B cell (primary cell): ENCODE measurements around the gene CFAP141. TPM values are rescaled to one million over a fixed set of nuclear protein-coding genes. Genes with fewer than 3 reads are reported as not detected.
"Not testable (repeated sequence)": the region's sequence is repeated elsewhere in the genome, so short reads cannot be mapped to it uniquely, and the experiment has no call there.

Experiments
- ATAC-seq: fragments of 200-7000 bp; cut with Tn5 transposase; one replicate; pipeline ENCODE4 v1.10.0; 2021; ENCODE audit warnings: low read depth, mild to moderate bottlenecking, moderate number of reproducible peaks, moderate library complexity
- CTCF ChIA-PET: fragments of 350-600 bp; sonication (Branson Sonifier 250); formaldehyde crosslinking; loops from one replicate; lab custom pipeline; 2021; ENCODE audit warnings: antibody characterized with exemption, inconsistent platforms; lab: Charles Lee
- POLR2A ChIA-PET: fragments of 350-600 bp; sonication (Branson Sonifier 250); formaldehyde crosslinking; loops from one replicate; lab custom pipeline; 2021; ENCODE audit warnings: antibody characterized with exemption; lab: Charles Lee
- DNase-seq: peaks from one replicate; pipeline ENCODE4 v3.0.0; 2013
- H2AFZ ChIP-seq: 2 replicates; pipeline ENCODE4 v1.6.1; 2012; ENCODE audit warnings: mild to moderate bottlenecking, low read depth, low read length; ENCODE audit not compliant: insufficient read depth, poor library complexity, severe bottlenecking
- H3K27ac ChIP-seq, 2 donors: 1 replicate in 1 of 2; 2 replicates in 1 of 2; pipeline ENCODE4 v1.5.1; 2012 to 2013; ENCODE audit warnings: low read length in 2 of 2, mild to moderate bottlenecking in 2 of 2, moderate library complexity in 1 of 2
- H3K27me3 ChIP-seq, 4 experiments: fragments of 200-600 bp in 1 of 4; sonication (generic) in 1 of 4; replicated peaks in 1 of 4; 1 replicate in 2 of 4; 2 replicates in 2 of 4; pipeline versions ENCODE4 v1.6.1 to v1.7.0; 2013 to 2016; ENCODE audit warnings: low read length in 3 of 4, mild to moderate bottlenecking in 2 of 4, mixed read lengths in 1 of 4, moderate library complexity in 1 of 4; ENCODE audit not compliant: insufficient read depth in 4 of 4, control insufficient read depth in 3 of 4; ENCODE audit errors: control extremely low read depth in 1 of 4
- H3K36me3 ChIP-seq, 2 experiments: replicated peaks in 1 of 2; 1 replicate in 1 of 2; 2 replicates in 1 of 2; pipeline versions ENCODE4 v1.6.1 to v1.7.1; 2013; ENCODE audit warnings: low read length in 1 of 2; ENCODE audit not compliant: insufficient read depth in 2 of 2, control insufficient read depth in 1 of 2; ENCODE audit errors: control extremely low read depth in 1 of 2, extremely low read depth in 1 of 2
- H3K4me1 ChIP-seq, 2 donors: fragments of 200-600 bp in 1 of 2; sonication (generic) in 1 of 2; 1 replicate in 1 of 2; 2 replicates in 1 of 2; pipeline versions ENCODE4 v1.5.1 to v1.6.1; 2013 to 2017; ENCODE audit warnings: low read length in 2 of 2; ENCODE audit not compliant: control insufficient read depth in 2 of 2, insufficient read depth in 2 of 2
- H3K4me2 ChIP-seq: replicated peaks from 2 replicates; pipeline ENCODE3; 2012; ENCODE audit warnings: mild to moderate bottlenecking, low read depth, low read length; ENCODE audit not compliant: poor library complexity, severe bottlenecking
- H3K4me3 ChIP-seq, 5 experiments: fragments of 200-600 bp in 1 of 5; sonication (generic) in 1 of 5; 1 replicate in 3 of 5; 2 replicates in 2 of 5; pipeline versions ENCODE4 v1.5.1 to v1.7.0; 2011 to 2016; ENCODE audit warnings: low read length in 4 of 5, mild to moderate bottlenecking in 4 of 5, low read depth in 2 of 5, control low read depth in 1 of 5, moderate library complexity in 1 of 5; ENCODE audit not compliant: insufficient read depth in 1 of 5; ENCODE audit errors: control extremely low read depth in 1 of 5, extremely low read depth in 1 of 5
- H3K79me2 ChIP-seq: fragments of 200-600 bp; sonication (generic); one replicate; pipeline ENCODE4 v1.6.0; 2016; ENCODE audit warnings: low read length; ENCODE audit not compliant: control insufficient read depth, insufficient read depth
- H3K9ac ChIP-seq: fragments of 200-600 bp; sonication (generic); 2 replicates; pipeline ENCODE4 v1.6.1; 2017; ENCODE audit warnings: mild to moderate bottlenecking, low read length, moderate library complexity
- H3K9me3 ChIP-seq, 3 donors: one replicate each; pipeline versions ENCODE4 v1.6.1 to v1.7.1; 2013; ENCODE audit warnings: low read length in 2 of 3; ENCODE audit not compliant: control insufficient read depth in 2 of 3, insufficient read depth in 1 of 3; ENCODE audit errors: control extremely low read depth in 1 of 3
- H4K20me1 ChIP-seq: 2 replicates; pipeline ENCODE4 v1.6.0; 2012; ENCODE audit warnings: mild to moderate bottlenecking, low read length; ENCODE audit not compliant: insufficient read depth, control insufficient read depth, poor library complexity, severe bottlenecking
- H3K27ac Mint-ChIP-seq: one replicate; pipeline ENCODE4 v1.8.0; 2021; ENCODE audit warnings: mixed read lengths
- H3K27me3 Mint-ChIP-seq: one replicate; pipeline ENCODE4 v1.8.0; 2021; ENCODE audit warnings: mixed read lengths
- H3K4me1 Mint-ChIP-seq: one replicate; pipeline ENCODE4 v1.8.0; 2021; ENCODE audit warnings: mixed read lengths
- H3K4me3 Mint-ChIP-seq: one replicate; pipeline ENCODE4 v1.8.0; 2021; ENCODE audit warnings: mixed read lengths
- H3K9me3 Mint-ChIP-seq: one replicate; pipeline ENCODE4 v1.8.0; 2022; ENCODE audit warnings: mixed read lengths; ENCODE audit not compliant: insufficient read depth
- EZH2 ChIP-seq: IDR thresholded peaks from 2 replicates; pipeline ENCODE4 v1.6.1; 2012; ENCODE audit warnings: borderline replicate concordance, low read depth, mild to moderate bottlenecking, moderate library complexity, low read length; ENCODE audit not compliant: insufficient read depth, poor library complexity, severe bottlenecking
- WGBS: methylation state at CpG from one replicate; pipeline ENCODE4 v1.1.5; 2013; ENCODE audit warnings: missing lambda C conversion rate; ENCODE audit not compliant: insufficient coverage; 5-methylcytosine and 5-hydroxymethylcytosine counted together
- intact Hi-C: fragments of 100-400 bp; cut with micrococcal nuclease; formaldehyde crosslinking; loops from one replicate; pipeline ENCODE4 v1.10.0; 2022
- polyA plus RNA-seq: library from polyadenylated mRNA; depleted of rRNA; stranded (reverse); fragments of >200 nt; gene quantifications from 2 replicates; pipeline ENCODE4 v1.2.3, GENCODE V29; 2012
- total RNA-seq, 2 donors: library from RNA; stranded (reverse); fragments of 120-200 nt in 1 of 2; gene quantifications; 1 replicate in 1 of 2; 2 replicates in 1 of 2; pipeline versions ENCODE4 v1.2.3 to v1.2.4, GENCODE V29; 2013 to 2022
- TF ChIP-seq, protein P1 (sequence below): fragments of 200-600 bp; IDR thresholded peaks from one replicate; pipeline ENCODE4 v1.8.0; 2022; ENCODE audit warnings: antibody characterized with exemption, mild to moderate bottlenecking

CFAP141 gene
- total and polyA plus RNA-seq, 2 donors (not counting 1 experiment from before 2014, with no cell fraction given): not detected

DNA sequence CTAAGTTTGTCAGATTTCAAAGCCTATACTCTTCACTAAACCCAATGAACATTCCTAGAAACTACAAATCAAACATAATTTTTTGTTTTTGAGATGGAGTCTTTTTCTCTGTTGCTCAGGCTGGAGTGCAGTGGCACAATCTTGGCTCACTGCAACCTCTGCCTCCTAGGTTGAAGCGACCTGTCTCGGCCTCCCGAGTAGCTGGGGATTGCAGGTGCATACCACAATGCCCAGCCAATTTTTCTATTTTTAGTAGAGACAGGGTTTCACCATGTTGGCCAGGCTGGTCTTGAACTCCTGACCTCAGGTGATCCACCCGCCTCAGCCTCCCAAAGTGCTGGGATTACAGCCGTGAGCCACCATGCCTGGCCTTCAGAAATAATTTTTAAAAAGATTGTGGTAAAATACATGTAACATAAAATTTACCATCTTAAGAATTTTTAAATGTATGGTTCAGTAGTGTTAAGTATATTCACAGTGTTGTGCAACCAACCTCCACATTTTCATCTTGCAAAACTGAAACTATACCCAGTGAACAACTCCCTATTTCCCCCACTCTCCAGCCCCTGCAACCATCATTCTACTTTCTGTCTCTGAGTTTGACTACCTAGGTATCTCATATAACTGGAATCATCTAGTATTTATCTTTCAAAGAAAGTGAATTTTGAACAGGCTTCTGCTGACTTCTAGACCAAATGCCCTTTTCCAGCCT, 2.7 kb upstream of the CFAP141 start:
- Histone ChIP-seq H3K36me3 (peaks cover 20 to 77% of the 10 kb centered on the region in 2 experiments), H3K9ac (no peak overlapping the region), H4K20me1 (peaks cover 16% of the 10 kb centered on the region), H3K4me2 (no peak overlapping the region), H3K4me1 (no peaks in the 10 kb centered on the region), H3K27me3 (no peaks in the 10 kb centered on the region), H2AFZ (no peak overlapping the region), H3K9me3 (no peaks in the 10 kb centered on the region), H3K27ac (no peak overlapping the region), H3K4me3 (no peak overlapping the region), H3K79me2 (peaks cover 9% of the 10 kb centered on the region)
- Mint-ChIP-seq H3K4me1 (no peaks in the 10 kb centered on the region), H3K9me3 (no peaks in the 10 kb centered on the region), H3K4me3 (no peak overlapping the region), H3K27ac (no peak overlapping the region), H3K27me3 (no peaks in the 10 kb centered on the region)
- ATAC-seq: no peak
- intact Hi-C loops: no loop called here
- TF ChIP-seq EZH2: no peak
- TF ChIP-seq, protein P1, sequence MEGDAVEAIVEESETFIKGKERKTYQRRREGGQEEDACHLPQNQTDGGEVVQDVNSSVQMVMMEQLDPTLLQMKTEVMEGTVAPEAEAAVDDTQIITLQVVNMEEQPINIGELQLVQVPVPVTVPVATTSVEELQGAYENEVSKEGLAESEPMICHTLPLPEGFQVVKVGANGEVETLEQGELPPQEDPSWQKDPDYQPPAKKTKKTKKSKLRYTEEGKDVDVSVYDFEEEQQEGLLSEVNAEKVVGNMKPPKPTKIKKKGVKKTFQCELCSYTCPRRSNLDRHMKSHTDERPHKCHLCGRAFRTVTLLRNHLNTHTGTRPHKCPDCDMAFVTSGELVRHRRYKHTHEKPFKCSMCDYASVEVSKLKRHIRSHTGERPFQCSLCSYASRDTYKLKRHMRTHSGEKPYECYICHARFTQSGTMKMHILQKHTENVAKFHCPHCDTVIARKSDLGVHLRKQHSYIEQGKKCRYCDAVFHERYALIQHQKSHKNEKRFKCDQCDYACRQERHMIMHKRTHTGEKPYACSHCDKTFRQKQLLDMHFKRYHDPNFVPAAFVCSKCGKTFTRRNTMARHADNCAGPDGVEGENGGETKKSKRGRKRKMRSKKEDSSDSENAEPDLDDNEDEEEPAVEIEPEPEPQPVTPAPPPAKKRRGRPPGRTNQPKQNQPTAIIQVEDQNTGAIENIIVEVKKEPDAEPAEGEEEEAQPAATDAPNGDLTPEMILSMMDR: no peak
- POLR2A ChIA-PET: no interaction called here
- no peak for DNase-seq
- CTCF ChIA-PET: interaction anchor here (1.6 kb wide), 1 partner anchor 9 kb away, joined by 8 read pairs; no protein-coding TSS in a partner anchor
- no CpG with 5 or more reads among the region's 5 CpGs for WGBS

GRCh38 chr1:154207262-154207661, 1.1 kb upstream of the CFAP141 start:
- intact Hi-C loops: no loop called here
- Histone ChIP-seq H3K27me3 (no peaks in the 10 kb centered on the region), H3K4me2 (no peak overlapping the region), H3K9me3 (no peaks in the 10 kb centered on the region), H3K9ac (no peak overlapping the region), H3K79me2 (peaks cover 3% of the 10 kb centered on the region), H3K4me1 (no peaks in the 10 kb centered on the region), H4K20me1 (peaks cover 12% of the 10 kb centered on the region), H3K36me3 (peaks cover 18 to 62% of the 10 kb centered on the region in 2 experiments), H2AFZ (no peak overlapping the region), H3K27ac (no peak overlapping the region), H3K4me3 (no peak overlapping the region)
- TF ChIP-seq, protein P1: no peak
- no peak for TF ChIP-seq EZH2
- H3K4me3 Mint-ChIP-seq: no peak overlapping the region
- H3K4me1 Mint-ChIP-seq: no peaks in the 10 kb centered on the region
- no peak for DNase-seq
- H3K27me3 Mint-ChIP-seq: no peaks in the 10 kb centered on the region
- H3K27ac Mint-ChIP-seq: no peak overlapping the region
- ATAC-seq: no peak
- no peaks in the 10 kb centered on the region for H3K9me3 Mint-ChIP-seq
- 98% methylated on average over 5 of the region's 9 CpGs for WGBS
- ChIA-PET POLR2A (no interaction called here), CTCF (interaction anchor here (0.7 to 1.6 kb wide), 2 partner anchors 8 to 12 kb away, joined by 3 to 8 read pairs; no protein-coding TSS in a partner anchor)

DNA sequence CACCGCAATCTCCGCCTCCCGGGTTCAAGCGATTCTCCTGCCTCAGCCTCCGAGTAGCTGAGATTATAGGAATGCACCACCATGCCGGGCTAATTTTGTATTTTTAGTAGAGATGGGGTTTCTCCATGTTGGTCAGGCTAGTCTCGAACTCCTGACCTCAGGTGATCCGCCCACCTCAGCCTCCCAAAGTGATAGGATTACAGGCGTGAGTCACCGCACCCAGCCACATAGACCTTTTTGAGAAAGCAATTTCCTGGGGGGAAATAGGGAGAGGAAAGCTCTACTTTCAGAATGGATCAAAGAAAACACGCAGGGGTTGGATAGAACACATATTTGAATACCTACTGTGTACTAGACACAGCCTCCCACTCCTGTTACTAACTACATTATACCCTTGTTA, 355 bp downstream of the CFAP141 start:
- H3K27ac ChIP-seq, H3K4me3 Mint-ChIP-seq, H3K9ac ChIP-seq, H4K20me1 ChIP-seq, H3K27ac Mint-ChIP-seq, H3K4me1 ChIP-seq, H2AFZ ChIP-seq, H3K9me3 Mint-ChIP-seq, H3K27me3 ChIP-seq, H3K4me1 Mint-ChIP-seq, H3K79me2 ChIP-seq, DNase-seq, H3K27me3 Mint-ChIP-seq, H3K9me3 ChIP-seq, H3K4me2 ChIP-seq, intact Hi-C loops, ATAC-seq, H3K4me3 ChIP-seq, CTCF ChIA-PET: not testable (repeated sequence)
- POLR2A ChIA-PET: interaction anchor here (0.8 kb wide), 1 partner anchor 353 kb away, joined by 3 read pairs; no protein-coding TSS in a partner anchor
- H3K36me3 ChIP-seq: peaks cover 13 to 49% of the 10 kb centered on the region in 2 experiments
- WGBS: 99% methylated on average over 7 of the region's 11 CpGs
